ENCODE measurements around the gene ARSG. TPM values are rescaled to one million over a fixed set of nuclear protein-coding genes. Genes with fewer than 3 reads are reported as not detected.

ARSG gene
- polyA plus RNA-seq, 1 donor (not counting 4 experiments of a cell fraction or from before 2014, with no cell fraction given): 0.41 TPM

GRCh38 chr17:68424861-68425260 lies 133.6 kb downstream of the ARSG start:
- Histone ChIP-seq H3K9ac (ENCODE audit: control insufficient read depth, extremely low read depth, insufficient read depth, low read length) (no peak overlapping the region), H3K9me1 (ENCODE audit: control insufficient read depth, extremely low read depth, insufficient read depth, low read length) (no peaks in the 10 kb centered on the region), H3K36me3 (ENCODE audit: control insufficient read depth in 2 of 2, extremely low read depth in 1 of 2, insufficient read depth in 2 of 2, low read length in 2 of 2) (peaks cover 6 to 29% of the 10 kb centered on the region in 2 experiments), H3K4me1 (ENCODE audit: control insufficient read depth, extremely low read depth, insufficient read depth, low read length) (no peaks in the 10 kb centered on the region), H3K79me2 (ENCODE audit: control insufficient read depth, insufficient read depth, low read length) (no peaks in the 10 kb centered on the region), H3K9me3 (ENCODE audit: control insufficient read depth, low read depth, low read length) (no peaks in the 10 kb centered on the region), H3K27me3 (ENCODE audit: control insufficient read depth, extremely low read depth, insufficient read depth, low read length) (no peaks in the 10 kb centered on the region), H3K4me3 (ENCODE audit: control insufficient read depth in 2 of 3, extremely low read depth in 1 of 3, insufficient read depth in 2 of 3, low read depth in 1 of 3, low read length in 3 of 3) (no peak overlapping the region), H3K27ac (ENCODE audit: control insufficient read depth, insufficient read depth, low read length) (no peak overlapping the region), H4K20me1 (ENCODE audit: control insufficient read depth, extremely low read depth, insufficient read depth, low read length) (no peaks in the 10 kb centered on the region), H3K4me2 (ENCODE audit: control insufficient read depth, extremely low read depth, insufficient read depth, low read depth, low read length) (no peak overlapping the region), H2AFZ (ENCODE audit: control insufficient read depth, low read length) (no peak overlapping the region)
- no peak for FAIRE-seq
- DNase-seq (ENCODE audit: low read depth, low spot score): no peak
- TF ChIP-seq CTCF (optimal IDR thresholded peaks at IDR 0.05 in 1 of 3, IDR thresholded peaks at IDR 0.05 in 1 of 3, conservative IDR thresholded peaks at IDR 0.05 in 1 of 3; ENCODE audit: extremely low read depth in 1 of 3, insufficient read depth in 2 of 3, low read length in 3 of 3) (no peak), EZH2 (IDR thresholded peaks at IDR 0.05; ENCODE audit: low read length) (no peak)
- dilution Hi-C loops (cut with MboI; ENCODE audit: extremely low pct_ligation_motif_present, low sequenced_read_pairs): no loop called here

- no peaks in the 10 kb centered on the region for H4K20me1 ChIP-seq (ENCODE audit: control insufficient read depth, extremely low read depth, insufficient read depth, low read length)
- no peaks in the 10 kb centered on the region for H3K4me1 ChIP-seq (ENCODE audit: control insufficient read depth, extremely low read depth, insufficient read depth, low read length)
- no peaks in the 10 kb centered on the region for H3K79me2 ChIP-seq (ENCODE audit: control insufficient read depth, insufficient read depth, low read length)
- H2AFZ ChIP-seq (ENCODE audit: control insufficient read depth, low read length): no peak overlapping the region
- no peak overlapping the region for H3K9ac ChIP-seq (ENCODE audit: control insufficient read depth, extremely low read depth, insufficient read depth, low read length)
- H3K27ac ChIP-seq (ENCODE audit: control insufficient read depth, insufficient read depth, low read length): no peak overlapping the region
- no peaks in the 10 kb centered on the region for H3K9me1 ChIP-seq (ENCODE audit: control insufficient read depth, extremely low read depth, insufficient read depth, low read length)
- TF ChIP-seq CTCF (optimal IDR thresholded peaks at IDR 0.05 in 1 of 3, IDR thresholded peaks at IDR 0.05 in 1 of 3, conservative IDR thresholded peaks at IDR 0.05 in 1 of 3; ENCODE audit: extremely low read depth in 1 of 3, insufficient read depth in 2 of 3, low read length in 3 of 3): no peak
- no peak for TF ChIP-seq EZH2 (IDR thresholded peaks at IDR 0.05; ENCODE audit: low read length)
- H3K4me2 ChIP-seq (ENCODE audit: control insufficient read depth, extremely low read depth, insufficient read depth, low read depth, low read length): no peak overlapping the region
- H3K4me3 ChIP-seq (ENCODE audit: control insufficient read depth in 2 of 3, extremely low read depth in 1 of 3, insufficient read depth in 2 of 3, low read depth in 1 of 3, low read length in 3 of 3): no peak overlapping the region
- H3K36me3 ChIP-seq (ENCODE audit: control insufficient read depth in 2 of 2, extremely low read depth in 1 of 2, insufficient read depth in 2 of 2, low read length in 2 of 2): peaks cover 9 to 38% of the 10 kb centered on the region in 2 experiments
- dilution Hi-C loops (cut with MboI; ENCODE audit: extremely low pct_ligation_motif_present, low sequenced_read_pairs): no loop called here
- no peaks in the 10 kb centered on the region for H3K27me3 ChIP-seq (ENCODE audit: control insufficient read depth, extremely low read depth, insufficient read depth, low read length)
- FAIRE-seq: no peak
- no peaks in the 10 kb centered on the region for H3K9me3 ChIP-seq (ENCODE audit: control insufficient read depth, low read depth, low read length)
- no peak for DNase-seq (ENCODE audit: low read depth, low spot score)
Observed at GRCh38 chr17:68425979-68426378, 134.7 kb downstream of the ARSG start.
